Posterior cingulate gyrus (tissue), 11 donors: ENCODE data around the gene MLEC.
A peak's percentile ranks its signal among the peaks of the same experiment; 100 is the strongest.
"Not testable (repeated sequence)": the region's sequence is repeated elsewhere in the genome, so short reads cannot be mapped to it uniquely, and the experiment has no call there.

ENCODE experiments used
- DNase-seq, 10 donors: peaks; one replicate each; pipeline versions ENCODE4 v3.0.0 to v3.0.0-alpha.2; 2020 to 2021; ENCODE audit warnings: mixed read lengths in 3 of 10
- intact Hi-C: fragments of 100-400 bp; cut with DNase I; formaldehyde crosslinking; loops from one replicate; pipeline ENCODE4 v1.15.1; 2023

Gene MLEC

GRCh38 chr12:120719072-120719471, 32.1 kb downstream of the MLEC start:
- intact Hi-C loops, result no loop called here
- DNase-seq, result no peak

- intact Hi-C loops, result loop anchor here (10.0 kb wide), 2 partner anchors 185 to 255 kb away; partner anchors contain the start of genes HNF1A and SPPL3
- peak in 1 of 10 donors; percentile 25 for DNase-seq
Measured at GRCh38 chr12:120719496-120720233, 32.7 kb downstream of the MLEC start.

- intact Hi-C loops, result loop anchor here (10.0 kb wide), 2 partner anchors 184 to 254 kb away; partner anchors contain the start of genes HNF1A and SPPL3
- DNase-seq, result peak in 5 of 10 donors; percentile 29 to 87 (median 39)
Measured at GRCh38 chr12:120720234-120720986, 33.5 kb downstream of the MLEC start.

- DNase-seq, result peak in 1 of 10 donors; percentile 57
- intact Hi-C loops, result loop anchor here (10.0 kb wide), 2 partner anchors 184 to 254 kb away; partner anchors contain the start of genes HNF1A and SPPL3
Measured at GRCh38 chr12:120720987-120721801, 34.2 kb downstream of the MLEC start.

- no peak for DNase-seq
- intact Hi-C loops, result loop anchor here (10.0 kb wide), 2 partner anchors 183 to 253 kb away; partner anchors contain the start of genes HNF1A and SPPL3
Measured at GRCh38 chr12:120721866-120722265, 34.9 kb downstream of the MLEC start.

GRCh38 chr12:120722784-120723183, 35.8 kb downstream of the MLEC start:
- DNase-seq, result no peak
- intact Hi-C loops, result loop anchor here (10.0 kb wide), 2 partner anchors 182 to 252 kb away; partner anchors contain the start of genes HNF1A and SPPL3

GRCh38 chr12:120724720-120725119, 37.8 kb downstream of the MLEC start:
- DNase-seq, result peak in 1 of 10 donors; percentile 6
- intact Hi-C loops, result loop anchor here (10.0 kb wide), 2 partner anchors 180 to 250 kb away; partner anchors contain the start of genes HNF1A and SPPL3

GRCh38 chr12:120725151-120725658, 38.3 kb downstream of the MLEC start:
- DNase-seq, result peak in 1 of 10 donors; percentile 20
- intact Hi-C loops, result loop anchor here (10.0 kb wide), 2 partner anchors 180 to 250 kb away; partner anchors contain the start of genes HNF1A and SPPL3

GRCh38 chr12:120725659-120726509, 38.9 kb downstream of the MLEC start, which contains the start of gene ACADS:
TSS of gene ACADS (plus strand) at chr12:120725826. CDS start at chr12:120725886, 60 bp downstream.
- intact Hi-C loops, result loop anchor here (10.0 kb wide), 2 partner anchors 179 to 249 kb away; partner anchors contain the start of genes HNF1A and SPPL3
- peak; percentile 62 to 97 (median 80) for DNase-seq

- intact Hi-C loops, result loop anchor here (10.0 kb wide), 2 partner anchors 178 to 248 kb away; partner anchors contain the start of genes HNF1A and SPPL3
Measured at GRCh38 chr12:120726510-120726793, 39.5 kb downstream of the MLEC start.

GRCh38 chr12:120726961-120727360, 40.0 kb downstream of the MLEC start:
- intact Hi-C loops, result loop anchor here (10.0 kb wide), 2 partner anchors 178 to 248 kb away; partner anchors contain the start of genes HNF1A and SPPL3
- DNase-seq, result peak in 2 of 10 donors; percentile 16 to 43

More at GRCh38 chr12:120726510-120726793, 39.5 kb downstream of the MLEC start:
- DNase-seq, result no peak

- DNase-seq, intact Hi-C loops: not testable (repeated sequence)
Measured at GRCh38 chr12:120732198-120732597, 45.2 kb downstream of the MLEC start.

GRCh38 chr12:120733574-120733973, 46.6 kb downstream of the MLEC start:
- intact Hi-C loops, result no loop called here
- DNase-seq, result no peak

GRCh38 chr12:120734210-120734609, 47.3 kb downstream of the MLEC start:
- intact Hi-C loops, result no loop called here

GRCh38 chr12:120735181-120735580, 48.2 kb downstream of the MLEC start:
- peak in 1 of 10 donors; percentile 4 for DNase-seq
- intact Hi-C loops, result no loop called here

More at GRCh38 chr12:120734210-120734609, 47.3 kb downstream of the MLEC start:
- peak in 1 of 10 donors; percentile 45 for DNase-seq

- intact Hi-C loops, result no loop called here
Measured at GRCh38 chr12:120736404-120737331, 49.7 kb downstream of the MLEC start.

GRCh38 chr12:120737557-120738251, 50.8 kb downstream of the MLEC start:
- intact Hi-C loops, result no loop called here
- peak in 1 of 10 donors; percentile 70 for DNase-seq

More at GRCh38 chr12:120736404-120737331, 49.7 kb downstream of the MLEC start:
- peak in 1 of 10 donors; percentile 79 for DNase-seq
